Activated CD4-positive, CD25-positive, alpha-beta regulatory T cell treated with anti-CD3 and anti-CD28 coated beads, Interleukin-2, amount 50 U/mL, for 72 hours (primary cell): Measurements from ENCODE around the gene FAM171A2.
"Not testable (repeated sequence)": the region's sequence is repeated elsewhere in the genome, so short reads cannot be mapped to it uniquely, and the experiment has no call there.

ENCODE experiments used
- DNase-seq: peaks from one replicate; pipeline ENCODE4 v3.0.0; 2021

FAM171A2 gene

GRCh38 chr17:44360144-44360533, 3.5 kb downstream of the FAM171A2 start:
- DNase-seq: no peak

GRCh38 chr17:44359458-44360143, 4.1 kb downstream of the FAM171A2 start:
- no peak for DNase-seq

GRCh38 chr17:44359006-44359405, 4.6 kb downstream of the FAM171A2 start:
- no peak for DNase-seq

- DNase-seq: no peak
Measured at GRCh38 chr17:44358066-44358465, 5.6 kb downstream of the FAM171A2 start.

- no peak for DNase-seq
Measured at GRCh38 chr17:44356241-44356640, 7.4 kb downstream of the FAM171A2 start.

GRCh38 chr17:44355642-44356099, 8.0 kb downstream of the FAM171A2 start:
- DNase-seq: no peak

- peak; percentile 67 for DNase-seq
Measured at GRCh38 chr17:44354582-44355561, 8.8 kb downstream of the FAM171A2 start.

- DNase-seq: no peak
Measured at GRCh38 chr17:44353672-44354331, 9.9 kb downstream of the FAM171A2 start.

GRCh38 chr17:44352828-44353671, 10.6 kb downstream of the FAM171A2 start:
- DNase-seq: no peak

GRCh38 chr17:44351961-44352827, 11.5 kb downstream of the FAM171A2 start:
- DNase-seq: no peak

GRCh38 chr17:44351464-44351863, 12.2 kb downstream of the FAM171A2 start:
- DNase-seq: no peak

- peak; percentile 76 for DNase-seq
Measured at GRCh38 chr17:44350733-44351226, 12.9 kb downstream of the FAM171A2 start.

GRCh38 chr17:44349553-44350070, 14.0 kb downstream of the FAM171A2 start:
- DNase-seq: no peak

GRCh38 chr17:44348988-44349364, 14.7 kb downstream of the FAM171A2 start:
- no peak for DNase-seq

GRCh38 chr17:44348234-44348987, 15.2 kb downstream of the FAM171A2 start:
- no peak for DNase-seq

GRCh38 chr17:44347206-44348055, 16.2 kb downstream of the FAM171A2 start:
- not testable (repeated sequence) for DNase-seq

- no peak for DNase-seq
Measured at GRCh38 chr17:44346064-44346844, 17.4 kb downstream of the FAM171A2 start.

- DNase-seq: no peak
Measured at GRCh38 chr17:44345454-44346026, 18.1 kb downstream of the FAM171A2 start.
